Subcutaneous adipose tissue (tissue), 4 donors: ENCODE results near the gene DNAJC27. TPM values are rescaled to one million over a fixed set of nuclear protein-coding genes. Genes with fewer than 3 reads are reported as not detected.

Experiments
- total RNA-seq, 4 donors: library from RNA; depleted of rRNA; stranded (reverse); fragments of >200 nt; gene quantifications; one replicate each; pipeline ENCODE4 v1.1.0, GENCODE V29; 2016
- TF ChIP-seq, protein P1 (sequence below): fragments of 450-650 bp; IDR thresholded peaks from one replicate; pipeline ENCODE4 v1.5.1; 2016; ENCODE audit warnings: low read depth, mild to moderate bottlenecking, control low read depth, antibody characterized with exemption, moderate library complexity

Gene DNAJC27
- total RNA-seq, 4 donors from 2014 or later: 9.3 to 21.5 (median 12.4) TPM

DNA sequence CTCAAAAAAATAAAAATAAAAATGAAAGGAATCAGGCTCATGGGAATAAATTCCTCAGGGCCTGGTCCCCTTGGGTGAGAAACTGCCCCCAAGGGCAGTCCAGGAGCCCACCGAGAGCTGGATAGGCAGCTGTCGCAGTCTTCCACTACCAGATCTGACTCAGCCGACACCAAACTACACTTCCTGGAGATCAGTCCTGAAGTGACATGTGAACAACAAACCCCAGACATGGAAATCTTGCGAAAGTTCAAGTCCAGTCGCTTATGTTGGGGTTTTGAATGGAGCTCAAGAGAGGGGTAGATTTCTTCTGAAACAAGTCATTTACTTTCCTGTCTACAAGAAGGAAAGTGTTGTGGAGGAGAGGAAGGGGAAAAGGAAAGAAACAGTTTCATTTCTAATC is 64.6 kb downstream of the DNAJC27 start:
- TF ChIP-seq, protein P1, sequence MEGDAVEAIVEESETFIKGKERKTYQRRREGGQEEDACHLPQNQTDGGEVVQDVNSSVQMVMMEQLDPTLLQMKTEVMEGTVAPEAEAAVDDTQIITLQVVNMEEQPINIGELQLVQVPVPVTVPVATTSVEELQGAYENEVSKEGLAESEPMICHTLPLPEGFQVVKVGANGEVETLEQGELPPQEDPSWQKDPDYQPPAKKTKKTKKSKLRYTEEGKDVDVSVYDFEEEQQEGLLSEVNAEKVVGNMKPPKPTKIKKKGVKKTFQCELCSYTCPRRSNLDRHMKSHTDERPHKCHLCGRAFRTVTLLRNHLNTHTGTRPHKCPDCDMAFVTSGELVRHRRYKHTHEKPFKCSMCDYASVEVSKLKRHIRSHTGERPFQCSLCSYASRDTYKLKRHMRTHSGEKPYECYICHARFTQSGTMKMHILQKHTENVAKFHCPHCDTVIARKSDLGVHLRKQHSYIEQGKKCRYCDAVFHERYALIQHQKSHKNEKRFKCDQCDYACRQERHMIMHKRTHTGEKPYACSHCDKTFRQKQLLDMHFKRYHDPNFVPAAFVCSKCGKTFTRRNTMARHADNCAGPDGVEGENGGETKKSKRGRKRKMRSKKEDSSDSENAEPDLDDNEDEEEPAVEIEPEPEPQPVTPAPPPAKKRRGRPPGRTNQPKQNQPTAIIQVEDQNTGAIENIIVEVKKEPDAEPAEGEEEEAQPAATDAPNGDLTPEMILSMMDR: no peak

GRCh38 chr2:24906466-24906865 is 65.3 kb downstream of the DNAJC27 start:
- TF ChIP-seq, protein P1: no peak

GRCh38 chr2:24903161-24904103 is 68.3 kb downstream of the DNAJC27 start:
- TF ChIP-seq, protein P1: no peak

DNA sequence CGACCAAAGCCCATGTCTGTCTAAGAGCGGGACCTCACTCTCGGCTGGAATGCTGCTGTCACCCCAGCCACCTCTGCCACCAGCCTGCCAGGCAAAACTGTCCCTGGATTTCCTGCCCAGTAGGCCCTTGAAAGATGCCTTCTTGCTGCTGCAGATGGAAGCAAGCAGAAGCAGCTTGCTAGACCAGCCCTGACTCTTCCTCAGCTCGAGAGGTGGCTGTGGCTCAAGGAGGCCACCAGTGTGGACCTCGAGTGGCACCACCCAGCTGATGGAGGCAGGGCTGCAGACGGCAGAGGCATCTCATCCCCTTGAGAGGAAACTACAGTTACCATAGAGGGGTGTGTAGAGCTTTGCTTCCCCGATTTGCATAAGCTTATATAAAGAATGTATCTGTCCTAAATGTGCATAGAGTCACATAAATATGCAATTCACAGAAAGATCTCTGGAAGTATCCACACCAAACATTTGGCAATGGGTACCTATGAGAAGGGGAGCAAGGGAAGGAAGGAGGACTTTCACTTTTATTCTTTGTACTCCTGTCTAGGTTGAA is 72.3 kb downstream of the DNAJC27 start:
- TF ChIP-seq, protein P1: no peak

DNA sequence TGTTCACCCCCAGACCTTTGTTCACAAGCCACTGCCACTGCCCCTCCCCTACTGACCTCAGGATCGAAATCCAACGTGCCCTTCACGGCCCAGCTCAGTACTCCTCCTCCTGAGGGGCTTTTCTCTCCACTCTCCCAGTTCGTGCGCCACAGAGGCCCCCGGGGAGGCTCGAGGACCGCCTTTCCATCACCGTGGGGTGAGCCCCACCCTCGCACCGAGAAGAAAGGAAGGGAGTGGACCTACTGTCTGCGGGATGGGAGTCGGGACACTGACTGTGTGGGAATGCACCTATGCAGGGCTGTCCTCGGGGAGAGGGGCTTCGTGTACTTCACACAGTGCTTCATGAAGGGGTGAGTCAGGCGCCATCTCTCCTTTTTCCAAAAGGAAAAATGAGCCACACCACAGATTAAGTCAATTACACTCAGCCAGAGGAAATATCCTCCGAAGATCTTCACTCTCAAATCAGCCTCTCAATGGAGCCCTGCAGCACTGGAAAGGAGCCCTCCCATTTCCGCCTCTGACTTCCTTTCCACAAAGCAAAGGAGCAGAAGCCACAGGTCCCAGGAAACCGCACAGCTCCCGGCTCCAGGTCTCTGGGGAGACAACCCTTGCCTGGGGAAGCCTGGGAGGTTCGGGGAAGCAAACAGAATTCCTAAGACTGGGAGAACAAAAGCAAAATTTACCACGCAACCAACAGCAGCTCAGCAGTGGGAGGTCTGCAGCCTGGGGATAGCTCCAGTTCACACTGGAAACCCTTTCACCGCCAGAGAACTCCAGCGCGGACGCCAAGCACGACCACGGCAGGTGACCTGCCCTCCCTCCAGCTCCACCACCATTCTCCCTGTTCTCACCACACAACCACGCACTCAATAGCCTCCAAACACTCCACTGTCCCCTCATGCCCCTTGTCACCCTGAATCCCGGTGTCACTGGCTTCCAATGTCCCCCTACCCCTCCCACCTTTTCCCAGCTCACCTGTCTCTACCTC is 73.3 kb downstream of the DNAJC27 start:
- TF ChIP-seq, protein P1: no peak

GRCh38 chr2:24894750-24895149 is 77.0 kb downstream of the DNAJC27 start:
- TF ChIP-seq, protein P1: no peak
